GM12878 (cell line): Measurements from ENCODE around the gene RPL13A. TPM values are rescaled to one million over a fixed set of nuclear protein-coding genes. Genes with fewer than 3 reads are reported as not detected.

Experiments
- ATAC-seq: fragments of 200-7000 bp; cut with Tn5 transposase; 3 replicates; pipeline ENCODE4 v1.9.1; 2020; ENCODE audit warnings: mild to moderate bottlenecking, moderate library complexity
- BruUV-seq: library from RNA; stranded (reverse); fragments of 400-500 nt; replicated peaks from 2 replicates; lab custom pipeline; 2021; lab: Mats Ljungman, UMichigan
- CTCF ChIA-PET: fragments of 300-600 bp; sonication (Branson Sonifier 250); formaldehyde crosslinking; extraction: SDS; loops from one replicate; lab custom pipeline; 2021; ENCODE audit warnings: inconsistent platforms; lab: Yijun Ruan, JAX
- POLR2A ChIA-PET: fragments of 350-600 bp; formaldehyde crosslinking; extraction: SDS; loops from one replicate; lab custom pipeline; 2021; ENCODE audit warnings: inconsistent platforms; lab: Charles Lee
- RAD21 ChIA-PET: fragments of 300-600 bp; sonication (Branson Sonifier 250); formaldehyde crosslinking; loops from one replicate; lab custom pipeline; 2023; ENCODE audit warnings: antibody characterized with exemption; ENCODE audit not compliant: unreplicated experiment; lab: Charles Lee
- SMC1A ChIA-PET: fragments of 300-600 bp; sonication (Branson Sonifier 250); formaldehyde crosslinking; loops from one replicate; lab custom pipeline; 2023; ENCODE audit not compliant: unreplicated experiment, uncharacterized antibody; lab: Charles Lee
- DNase-seq: peaks from one replicate; pipeline ENCODE4 v3.0.0-alpha.2; 2011; ENCODE audit warnings: low read depth, low spot score
- FAIRE-seq: peaks from 3 replicates; lab custom pipeline; 2011; peaks lifted over from hg19 to GRCh38; lab: Jason Lieb, UNC
- H2AFZ ChIP-seq: 2 replicates; pipeline ENCODE4 v1.6.0; 2011; ENCODE audit warnings: low read depth, low read length, control low read depth; ENCODE audit not compliant: control insufficient read depth
- H3K27ac ChIP-seq: 2 replicates; pipeline ENCODE4 v1.5.1; 2011; ENCODE audit warnings: control low read depth; ENCODE audit not compliant: control insufficient read depth, insufficient read depth
- H3K27me3 ChIP-seq, 2 experiments: replicated peaks in 1 of 2; 2 replicates each; pipeline versions ENCODE4 v1.6.0 to v1.6.1; 2011; ENCODE audit warnings: low read length in 1 of 2; ENCODE audit not compliant: control insufficient read depth in 2 of 2, insufficient read depth in 2 of 2
- H3K36me3 ChIP-seq, 2 experiments: 2 replicates each; pipeline ENCODE4 v1.5.1; 2011; ENCODE audit warnings: low read length in 1 of 2; ENCODE audit not compliant: control insufficient read depth in 2 of 2, insufficient read depth in 2 of 2
- H3K4me1 ChIP-seq: 2 replicates; pipeline ENCODE4 v1.6.1; 2011; ENCODE audit warnings: mild to moderate bottlenecking, low read length, moderate library complexity, mixed read lengths; ENCODE audit not compliant: control insufficient read depth, insufficient read depth
- H3K4me2 ChIP-seq: 2 replicates; pipeline ENCODE4 v1.6.0; 2011; ENCODE audit warnings: control low read depth; ENCODE audit not compliant: control insufficient read depth, insufficient read depth
- H3K4me3 ChIP-seq: fragments of 200-600 bp; sonication (generic); 2 replicates; pipeline ENCODE4 v1.5.1; 2016
- H3K79me2 ChIP-seq: 2 replicates; pipeline ENCODE4 v1.6.0; 2011; ENCODE audit warnings: low read length; ENCODE audit not compliant: control insufficient read depth, insufficient read depth
- H3K9ac ChIP-seq: 2 replicates; pipeline ENCODE4 v1.8.0; 2011; ENCODE audit warnings: low read length, control low read depth, mixed read lengths; ENCODE audit not compliant: control insufficient read depth, insufficient read depth
- H3K9me3 ChIP-seq: replicated peaks from 3 replicates; pipeline ENCODE4 v1.5.1; 2011; ENCODE audit warnings: mild to moderate bottlenecking, low read length; ENCODE audit not compliant: control insufficient read depth, insufficient read depth
- H4K20me1 ChIP-seq: 2 replicates; pipeline ENCODE4 v1.6.0; 2011; ENCODE audit not compliant: control insufficient read depth, insufficient read depth
- BHLHE40 ChIP-seq, 2 experiments: fragments of 450-650 bp in 1 of 2; IDR thresholded peaks; 2 replicates each; pipeline ENCODE4 v1.6.1; 2011 to 2017; ENCODE audit warnings: low read depth in 2 of 2, borderline replicate concordance in 1 of 2, improper control_type of control experiment in 1 of 2, low read length in 1 of 2, mild to moderate bottlenecking in 1 of 2
- CBFB ChIP-seq: IDR thresholded peaks from 2 replicates; pipeline ENCODE4 v1.6.1; 2016; ENCODE audit warnings: antibody characterized with exemption, low read depth
- CBX5 ChIP-seq: sonication (generic); IDR thresholded peaks from 2 replicates; pipeline ENCODE4 v1.6.1; 2016; ENCODE audit warnings: low read depth, moderate library complexity, mild to moderate bottlenecking, inconsistent platforms
- CHD4 ChIP-seq: fragments of 200-600 bp; sonication (generic); IDR thresholded peaks from 2 replicates; pipeline ENCODE4 v1.6.1; 2016; ENCODE audit warnings: mild to moderate bottlenecking
- CREB1 ChIP-seq: IDR thresholded peaks from 2 replicates; pipeline ENCODE4 v1.6.1; 2012; ENCODE audit warnings: low read depth, mild to moderate bottlenecking, inconsistent platforms
- DPF2 ChIP-seq: fragments of 450-650 bp; IDR thresholded peaks from 2 replicates; pipeline ENCODE4 v1.6.1; 2017; ENCODE audit warnings: mild to moderate bottlenecking
- IKZF1 ChIP-seq: fragments of 450-650 bp; conservative IDR thresholded peaks from 2 replicates; pipeline ENCODE4 v1.6.1; 2017; ENCODE audit warnings: antibody characterized with exemption, mild to moderate bottlenecking
- IKZF2 ChIP-seq, 2 experiments: fragments of 450-650 bp; IDR thresholded peaks; 2 replicates each; pipeline ENCODE4 v1.6.1; 2017; ENCODE audit warnings: mild to moderate bottlenecking in 2 of 2, moderate library complexity in 2 of 2
- LARP7 ChIP-seq: fragments of 450-650 bp; IDR thresholded peaks from 2 replicates; pipeline ENCODE4 v1.6.1; 2017; ENCODE audit warnings: mild to moderate bottlenecking
- NFIC ChIP-seq: IDR thresholded peaks from 2 replicates; pipeline ENCODE4 v1.6.1; 2012; ENCODE audit warnings: low read depth, mild to moderate bottlenecking, inconsistent platforms, low read length, moderate library complexity
- POLR2A ChIP-seq: IDR thresholded peaks from 2 replicates; pipeline ENCODE4 v1.6.1; 2011; ENCODE audit warnings: low read depth, mild to moderate bottlenecking, low read length
- SMAD1 ChIP-seq: fragments of 450-650 bp; IDR thresholded peaks from 2 replicates; pipeline ENCODE4 v1.6.1; 2018; ENCODE audit warnings: mild to moderate bottlenecking, low read depth; ENCODE audit not compliant: partially characterized antibody
- SMAD5 ChIP-seq: IDR thresholded peaks from 2 replicates; pipeline ENCODE4 v1.6.1; 2016; ENCODE audit warnings: antibody characterized with exemption, low read depth
- TARDBP ChIP-seq: IDR thresholded peaks from 2 replicates; pipeline ENCODE4 v1.6.1; 2016; ENCODE audit warnings: borderline replicate concordance
- USF1 ChIP-seq: IDR thresholded peaks from 2 replicates; pipeline ENCODE4 v1.6.1; 2011; ENCODE audit warnings: borderline replicate concordance, low read depth, mild to moderate bottlenecking, moderate library complexity, mixed read lengths, low read length; ENCODE audit not compliant: insufficient read depth; ENCODE audit errors: extremely low read length
- ZBED1 ChIP-seq: IDR thresholded peaks from 2 replicates; pipeline ENCODE4 v1.6.1; 2016; ENCODE audit warnings: borderline replicate concordance
- ZSCAN29 ChIP-seq: fragments of 450-650 bp; IDR thresholded peaks from 2 replicates; pipeline ENCODE4 v1.6.1; 2017; ENCODE audit warnings: mild to moderate bottlenecking, moderate library complexity
- ZZZ3 ChIP-seq: IDR thresholded peaks from 2 replicates; pipeline ENCODE4 v1.6.1; 2011; ENCODE audit warnings: low read depth; ENCODE audit not compliant: control insufficient read depth, insufficient read length
- WGBS: methylation state at CpG from one replicate; pipeline ENCODE4 v1.1.6; 2016; ENCODE audit warnings: low lambda C conversion rate; ENCODE audit not compliant: insufficient replicate concordance, insufficient coverage; ENCODE audit errors: missing lambda C conversion rate; 5-methylcytosine and 5-hydroxymethylcytosine counted together
- in situ Hi-C: fragments of 300-500 bp; cut with MboI; formaldehyde crosslinking; loops from 9 replicates; pipeline ENCODE4 v1.14.3; 2018; ENCODE audit warnings: mixed read lengths
- intact Hi-C: fragments of 100-400 bp; cut with micrococcal nuclease; formaldehyde crosslinking; loops from one replicate; pipeline ENCODE4 v1.14.2; 2022; ENCODE audit not compliant: unreplicated experiment
- polyA plus RNA-seq, 11 experiments: library from polyadenylated mRNA; depleted of rRNA in 4 of 11; unstranded in 6 of 11; stranded (reverse) in 5 of 11; fragments of >200 nt; fragmentation: Nextera tagmentation in 4 of 11; fragmentation: Illumina TruSeq in 1 of 11; extraction: Ambion mirVana in 4 of 11; extraction: Trizol in 1 of 11; gene quantifications; 1 replicate in 1 of 11; 2 replicates in 10 of 11; pipeline versions ENCODE4 v1.2.1 to v1.2.3, GENCODE V29; 2011 to 2016; ENCODE audit warnings: inconsistent platforms in 2 of 11, missing spikeins in 2 of 11, low read depth in 1 of 11
- total RNA-seq, 4 experiments: library from RNA; depleted of rRNA in 3 of 4; stranded (reverse); fragments of >200 nt in 3 of 4; fragmentation: Illumina TruSeq in 1 of 4; extraction: Trizol in 1 of 4; gene quantifications; 2 replicates each; pipeline versions ENCODE4 v1.2.1 to v1.2.3, GENCODE V29; 2013 to 2021
- TF ChIP-seq, protein P1 (sequence below): fragments of 450-650 bp; IDR thresholded peaks from 2 replicates; pipeline ENCODE4 v1.6.1; 2014; ENCODE audit warnings: mild to moderate bottlenecking
- TF ChIP-seq, protein P2 (sequence below), 3 experiments: IDR thresholded peaks in 2 of 3; conservative IDR thresholded peaks in 1 of 3; 2 replicates each; pipeline ENCODE4 v1.5.1; 2011; ENCODE audit warnings: low read depth in 3 of 3, low read length in 3 of 3, mild to moderate bottlenecking in 3 of 3, control low read depth in 2 of 3, moderate library complexity in 2 of 3, inconsistent platforms in 1 of 3, mixed read lengths in 1 of 3; ENCODE audit not compliant: control insufficient read depth in 2 of 3, insufficient read depth in 1 of 3; ENCODE audit errors: extremely low read depth in 1 of 3
- TF ChIP-seq, protein P3 (sequence below): IDR thresholded peaks from 2 replicates; pipeline ENCODE4 v1.6.1; 2011; ENCODE audit warnings: low read depth, mild to moderate bottlenecking, low read length, moderate library complexity, borderline replicate concordance; ENCODE audit errors: extremely low read depth

RPL13A gene
- total and polyA plus RNA-seq, 10 of the 15 experiments (the other 5 are each of a cell fraction or from before 2014, with no cell fraction given) = 1,426 to 8,961 (median 4,266) TPM

DNA sequence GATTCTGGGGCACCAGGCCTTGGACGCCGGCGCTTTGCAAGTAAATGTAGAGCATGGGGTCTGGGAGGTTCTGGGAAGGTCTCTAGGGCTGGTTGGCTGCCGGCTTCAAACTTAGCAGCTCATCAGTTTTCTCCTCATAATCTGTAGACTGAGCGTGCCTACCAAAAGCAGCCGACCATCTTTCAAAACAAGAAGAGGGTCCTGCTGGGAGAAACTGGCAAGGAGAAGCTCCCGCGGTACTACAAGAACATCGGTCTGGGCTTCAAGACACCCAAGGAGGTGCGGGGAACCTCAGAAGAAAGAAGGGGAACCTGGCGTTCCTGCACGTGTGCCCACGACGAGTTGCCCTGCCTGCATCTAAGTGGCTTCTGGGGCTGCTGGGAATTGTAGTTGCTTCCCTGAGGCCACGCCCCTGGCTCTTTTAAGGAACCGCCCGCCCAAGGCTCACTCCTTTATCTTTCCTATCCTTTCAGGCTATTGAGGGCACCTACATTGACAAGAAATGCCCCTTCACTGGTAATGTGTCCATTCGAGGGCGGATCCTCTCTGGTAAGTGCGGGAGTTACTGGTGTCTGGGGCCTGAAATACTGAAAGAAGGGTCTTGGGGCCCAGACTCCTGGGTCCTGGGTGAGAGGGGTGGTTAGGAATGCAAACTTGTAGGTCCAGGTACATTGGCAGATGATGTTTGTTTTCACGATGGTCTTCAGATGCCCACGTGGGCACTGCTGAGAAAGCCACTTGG is 9.8 kb downstream of the RPL13A start:
- ATAC-seq = peak; percentile 41
- BruUV-seq = no TSS peak
- WGBS = under 1% methylated on average over 21 of the region's 22 CpGs
- ChIA-PET RAD21 (interaction anchor here (2.0 kb wide), 1 partner anchor 179 kb away, joined by 4 read pairs; no protein-coding TSS in a partner anchor), CTCF (no interaction called here), SMC1A (interaction anchor here (0.9 kb wide), 1 partner anchor 10 kb away, joined by 4 read pairs; the partner anchor contains the start of gene RPL13A), POLR2A (interaction anchor here (1.5 to 5.3 kb wide), 4 partner anchors 9 to 316 kb away, joined by 4 to 44 read pairs (median 8); partner anchors contain the start of genes ALDH16A1, FUZ, PIH1D1 and RPL13A)
- Histone ChIP-seq H3K4me1 (peaks cover 35% of the 10 kb centered on the region), H3K79me2 (peaks cover 30% of the 10 kb centered on the region), H3K9me3 (no peaks in the 10 kb centered on the region; the same call in 1 of the 3 replicates), H3K9ac (peak overlapping the region; percentile 100), H3K36me3 (peaks cover 16 to 36% of the 10 kb centered on the region in 2 experiments), H3K4me3 (peak overlapping the region; percentile 79), H3K4me2 (peak overlapping the region; percentile 91), H3K27ac (peak overlapping the region; percentile 85), H3K27me3 (no peaks in the 10 kb centered on the region), H4K20me1 (peaks cover 7% of the 10 kb centered on the region; the same call in 1 of the 2 replicates), H2AFZ (no peak overlapping the region)
- intact Hi-C loops (loop anchor here (2.0 kb wide), 3 partner anchors 144 to 180 kb away; partner anchors contain the start of genes PRMT1 and RRAS), in situ Hi-C loops (loop anchor here (5.0 kb wide), 1 partner anchor 170 kb away; the partner anchor contains the start of genes BCL2L12 and IRF3)
- no peak for DNase-seq
- FAIRE-seq = peak; percentile 44
- no peak for TF ChIP-seq ZZZ3
- TF ChIP-seq, protein P1, sequence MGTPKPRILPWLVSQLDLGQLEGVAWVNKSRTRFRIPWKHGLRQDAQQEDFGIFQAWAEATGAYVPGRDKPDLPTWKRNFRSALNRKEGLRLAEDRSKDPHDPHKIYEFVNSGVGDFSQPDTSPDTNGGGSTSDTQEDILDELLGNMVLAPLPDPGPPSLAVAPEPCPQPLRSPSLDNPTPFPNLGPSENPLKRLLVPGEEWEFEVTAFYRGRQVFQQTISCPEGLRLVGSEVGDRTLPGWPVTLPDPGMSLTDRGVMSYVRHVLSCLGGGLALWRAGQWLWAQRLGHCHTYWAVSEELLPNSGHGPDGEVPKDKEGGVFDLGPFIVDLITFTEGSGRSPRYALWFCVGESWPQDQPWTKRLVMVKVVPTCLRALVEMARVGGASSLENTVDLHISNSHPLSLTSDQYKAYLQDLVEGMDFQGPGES = no peak
- TF ChIP-seq SMAD5 = no peak
- TF ChIP-seq, protein P2, sequence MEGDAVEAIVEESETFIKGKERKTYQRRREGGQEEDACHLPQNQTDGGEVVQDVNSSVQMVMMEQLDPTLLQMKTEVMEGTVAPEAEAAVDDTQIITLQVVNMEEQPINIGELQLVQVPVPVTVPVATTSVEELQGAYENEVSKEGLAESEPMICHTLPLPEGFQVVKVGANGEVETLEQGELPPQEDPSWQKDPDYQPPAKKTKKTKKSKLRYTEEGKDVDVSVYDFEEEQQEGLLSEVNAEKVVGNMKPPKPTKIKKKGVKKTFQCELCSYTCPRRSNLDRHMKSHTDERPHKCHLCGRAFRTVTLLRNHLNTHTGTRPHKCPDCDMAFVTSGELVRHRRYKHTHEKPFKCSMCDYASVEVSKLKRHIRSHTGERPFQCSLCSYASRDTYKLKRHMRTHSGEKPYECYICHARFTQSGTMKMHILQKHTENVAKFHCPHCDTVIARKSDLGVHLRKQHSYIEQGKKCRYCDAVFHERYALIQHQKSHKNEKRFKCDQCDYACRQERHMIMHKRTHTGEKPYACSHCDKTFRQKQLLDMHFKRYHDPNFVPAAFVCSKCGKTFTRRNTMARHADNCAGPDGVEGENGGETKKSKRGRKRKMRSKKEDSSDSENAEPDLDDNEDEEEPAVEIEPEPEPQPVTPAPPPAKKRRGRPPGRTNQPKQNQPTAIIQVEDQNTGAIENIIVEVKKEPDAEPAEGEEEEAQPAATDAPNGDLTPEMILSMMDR (IDR thresholded peaks at IDR 0.05 in 2 of 3, conservative IDR thresholded peaks at IDR 0.05 in 1 of 3; ENCODE audit: control insufficient read depth in 2 of 3, extremely low read depth in 1 of 3, insufficient read depth in 1 of 3, low read depth in 3 of 3, low read length in 3 of 3) = no peak
- TF ChIP-seq, protein P3, sequence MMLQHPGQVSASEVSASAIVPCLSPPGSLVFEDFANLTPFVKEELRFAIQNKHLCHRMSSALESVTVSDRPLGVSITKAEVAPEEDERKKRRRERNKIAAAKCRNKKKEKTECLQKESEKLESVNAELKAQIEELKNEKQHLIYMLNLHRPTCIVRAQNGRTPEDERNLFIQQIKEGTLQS = no peak
- peak; percentile 94 to 95 for TF ChIP-seq BHLHE40 (IDR thresholded peaks at IDR 0.05; ENCODE audit: borderline replicate concordance in 1 of 2, low read depth in 2 of 2, low read length in 1 of 2)
- TF ChIP-seq LARP7 = no peak
- peak; percentile 74 for TF ChIP-seq POLR2A
- no peak for TF ChIP-seq TARDBP
- no peak for TF ChIP-seq DPF2
- TF ChIP-seq CBFB = 0 out of 2 replicates have a peak, but pooled peaks have one; percentile 24
- no peak for TF ChIP-seq IKZF1
- TF ChIP-seq ZSCAN29 = no peak
- no peak for TF ChIP-seq CHD4
- peak; percentile 55 for TF ChIP-seq USF1
- no peak for TF ChIP-seq SMAD1
- no peak for TF ChIP-seq NFIC
- no peak for TF ChIP-seq CBX5
- TF ChIP-seq CREB1 = peak; percentile 66
- TF ChIP-seq IKZF2 (IDR thresholded peaks at IDR 0.05) = no peak
- no peak for TF ChIP-seq ZBED1
